Nephron (organoid): ENCODE results near the gene LMX1B.
"Not testable (repeated sequence)": the region's sequence is repeated elsewhere in the genome, so short reads cannot be mapped to it uniquely, and the experiment has no call there.

Experiments
- H3K27ac Mint-ChIP-seq, 3 experiments: 2 replicates each; pipeline ENCODE4 v1.8.0; 2020; ENCODE audit warnings: mixed read lengths in 3 of 3, mild to moderate bottlenecking in 2 of 3, moderate library complexity in 1 of 3
- H3K27me3 Mint-ChIP-seq: 2 replicates; pipeline ENCODE4 v1.8.0; 2021; ENCODE audit warnings: low read depth, mild to moderate bottlenecking, moderate library complexity, mixed read lengths
- H3K36me3 Mint-ChIP-seq: 2 replicates; pipeline ENCODE4 v1.8.0; 2020; ENCODE audit warnings: low read depth, mixed read lengths
- H3K4me1 Mint-ChIP-seq: 2 replicates; pipeline ENCODE4 v1.8.0; 2020; ENCODE audit warnings: mixed read lengths
- H3K4me3 Mint-ChIP-seq, 3 experiments: 2 replicates each; pipeline ENCODE4 v1.8.0; 2020; ENCODE audit warnings: mild to moderate bottlenecking in 3 of 3, mixed read lengths in 3 of 3, moderate library complexity in 2 of 3
- H3K9me3 Mint-ChIP-seq: 2 replicates; pipeline ENCODE4 v1.8.0; 2020; ENCODE audit warnings: mixed read lengths
- CTCF ChIP-seq, 3 experiments: fragments of 200-600 bp; sonication (generic); IDR thresholded peaks; one replicate each; pipeline ENCODE4 v1.5.0; 2021; ENCODE audit warnings: antibody characterized with exemption in 3 of 3; ENCODE audit not compliant: unreplicated experiment in 3 of 3

The LMX1B gene

GRCh38 chr9:126705767-126706697 lies 92.3 kb downstream of the LMX1B start:
- Mint-ChIP-seq H3K27ac (no peak overlapping the region), H3K36me3 (no peaks in the 10 kb centered on the region), H3K9me3 (no peaks in the 10 kb centered on the region), H3K27me3 (peaks cover 81% of the 10 kb centered on the region), H3K4me3 (no peak overlapping the region), H3K4me1 (peaks cover 7% of the 10 kb centered on the region)
- TF ChIP-seq CTCF (IDR thresholded peaks at IDR 0.05; ENCODE audit: unreplicated experiment in 3 of 3), result peak; percentile 27 to 40 (median 31)

- H3K27ac Mint-ChIP-seq, result no peak overlapping the region
- H3K4me3 Mint-ChIP-seq, result no peak overlapping the region
- no peak for TF ChIP-seq CTCF (IDR thresholded peaks at IDR 0.05; ENCODE audit: unreplicated experiment in 3 of 3)
- peaks cover 79% of the 10 kb centered on the region for H3K27me3 Mint-ChIP-seq
- no peaks in the 10 kb centered on the region for H3K36me3 Mint-ChIP-seq
- H3K9me3 Mint-ChIP-seq, result no peaks in the 10 kb centered on the region
- H3K4me1 Mint-ChIP-seq, result peaks cover 7% of the 10 kb centered on the region
Observed at GRCh38 chr9:126706698-126707053, 92.9 kb downstream of the LMX1B start.

GRCh38 chr9:126707083-126707482 lies 93.4 kb downstream of the LMX1B start:
- H3K36me3 Mint-ChIP-seq, result no peaks in the 10 kb centered on the region

GRCh38 chr9:126707712-126708111 lies 94.0 kb downstream of the LMX1B start:
- not testable (repeated sequence) for H3K27ac Mint-ChIP-seq, H3K36me3 Mint-ChIP-seq

More at GRCh38 chr9:126707083-126707482, 93.4 kb downstream of the LMX1B start:
- H3K27ac Mint-ChIP-seq, result no peak overlapping the region
- H3K9me3 Mint-ChIP-seq, result no peaks in the 10 kb centered on the region
- H3K4me3 Mint-ChIP-seq, result no peak overlapping the region
- peaks cover 7% of the 10 kb centered on the region for H3K4me1 Mint-ChIP-seq
- no peak for TF ChIP-seq CTCF (IDR thresholded peaks at IDR 0.05; ENCODE audit: unreplicated experiment in 3 of 3)
- H3K27me3 Mint-ChIP-seq, result peaks cover 79% of the 10 kb centered on the region

GRCh38 chr9:126708178-126708577 lies 94.5 kb downstream of the LMX1B start:
- Mint-ChIP-seq H3K27me3 (peaks cover 68% of the 10 kb centered on the region), H3K27ac (no peak overlapping the region), H3K4me1 (peaks cover 7% of the 10 kb centered on the region), H3K36me3 (no peaks in the 10 kb centered on the region), H3K4me3 (no peak overlapping the region), H3K9me3 (no peaks in the 10 kb centered on the region)
- TF ChIP-seq CTCF (IDR thresholded peaks at IDR 0.05; ENCODE audit: unreplicated experiment in 3 of 3), result no peak

More at GRCh38 chr9:126707712-126708111, 94.0 kb downstream of the LMX1B start:
- H3K27me3 Mint-ChIP-seq, result peaks cover 72% of the 10 kb centered on the region
- H3K9me3 Mint-ChIP-seq, H3K4me3 Mint-ChIP-seq, H3K4me1 Mint-ChIP-seq: not testable (repeated sequence)

GRCh38 chr9:126709241-126709640 lies 95.5 kb downstream of the LMX1B start:
- H3K9me3 Mint-ChIP-seq, result no peaks in the 10 kb centered on the region
- TF ChIP-seq CTCF (IDR thresholded peaks at IDR 0.05; ENCODE audit: unreplicated experiment in 3 of 3), result no peak
- peaks cover 66% of the 10 kb centered on the region for H3K27me3 Mint-ChIP-seq
- peaks cover 6% of the 10 kb centered on the region for H3K4me1 Mint-ChIP-seq
- no peaks in the 10 kb centered on the region for H3K36me3 Mint-ChIP-seq
- no peak overlapping the region for H3K4me3 Mint-ChIP-seq
- no peak overlapping the region for H3K27ac Mint-ChIP-seq
